Neural progenitor cell (in vitro differentiated cells): ENCODE measurements around the gene SP140L.
"Not testable (repeated sequence)": the region's sequence is repeated elsewhere in the genome, so short reads cannot be mapped to it uniquely, and the experiment has no call there.

Experiments used
- EZH2 ChIP-seq: fragments of 200-600 bp; sonication (generic); IDR thresholded peaks from 2 replicates; pipeline ENCODE4 v1.6.1; 2017; ENCODE audit warnings: antibody characterized with exemption, mild to moderate bottlenecking, moderate library complexity
- EZH2phosphoT487 ChIP-seq: fragments of 200-600 bp; sonication (generic); IDR thresholded peaks from 2 replicates; pipeline ENCODE4 v1.6.1; 2017; ENCODE audit warnings: antibody characterized with exemption
- TF ChIP-seq, protein P1 (sequence below): fragments of 200-600 bp; sonication (generic); IDR thresholded peaks from 2 replicates; pipeline ENCODE4 v1.5.1; 2017; ENCODE audit warnings: antibody characterized with exemption, mild to moderate bottlenecking

DNA sequence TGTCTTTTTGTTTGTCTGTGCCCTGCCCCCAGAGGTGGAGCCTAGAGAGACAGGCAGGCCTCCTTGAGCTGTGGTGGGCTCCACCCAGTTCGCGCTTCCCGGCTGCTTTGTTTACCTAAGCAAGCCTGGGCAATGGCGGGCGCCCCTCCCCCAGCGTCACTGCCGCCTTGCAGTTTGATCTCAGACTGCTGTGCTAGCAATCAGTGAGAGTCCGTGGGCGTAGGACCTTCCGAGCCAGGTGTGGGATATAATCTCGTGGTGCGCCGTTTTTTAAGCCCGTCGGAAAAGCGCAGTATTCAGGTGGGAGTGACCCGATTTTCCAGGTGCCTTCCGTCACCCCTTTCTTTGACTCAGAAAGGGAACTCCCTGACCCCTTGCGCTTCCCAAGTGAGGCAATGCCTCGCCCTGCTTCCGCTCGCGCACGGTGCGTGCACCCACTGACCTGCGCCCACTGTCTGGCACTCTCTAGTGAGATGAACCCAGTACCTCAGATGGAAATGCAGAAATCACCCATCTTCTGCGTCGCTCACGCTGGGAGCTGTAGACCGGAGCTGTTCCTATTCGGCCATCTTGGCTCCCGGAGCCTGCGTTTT is 15.0 kb downstream of the SP140L start:
- TF ChIP-seq, protein P1, sequence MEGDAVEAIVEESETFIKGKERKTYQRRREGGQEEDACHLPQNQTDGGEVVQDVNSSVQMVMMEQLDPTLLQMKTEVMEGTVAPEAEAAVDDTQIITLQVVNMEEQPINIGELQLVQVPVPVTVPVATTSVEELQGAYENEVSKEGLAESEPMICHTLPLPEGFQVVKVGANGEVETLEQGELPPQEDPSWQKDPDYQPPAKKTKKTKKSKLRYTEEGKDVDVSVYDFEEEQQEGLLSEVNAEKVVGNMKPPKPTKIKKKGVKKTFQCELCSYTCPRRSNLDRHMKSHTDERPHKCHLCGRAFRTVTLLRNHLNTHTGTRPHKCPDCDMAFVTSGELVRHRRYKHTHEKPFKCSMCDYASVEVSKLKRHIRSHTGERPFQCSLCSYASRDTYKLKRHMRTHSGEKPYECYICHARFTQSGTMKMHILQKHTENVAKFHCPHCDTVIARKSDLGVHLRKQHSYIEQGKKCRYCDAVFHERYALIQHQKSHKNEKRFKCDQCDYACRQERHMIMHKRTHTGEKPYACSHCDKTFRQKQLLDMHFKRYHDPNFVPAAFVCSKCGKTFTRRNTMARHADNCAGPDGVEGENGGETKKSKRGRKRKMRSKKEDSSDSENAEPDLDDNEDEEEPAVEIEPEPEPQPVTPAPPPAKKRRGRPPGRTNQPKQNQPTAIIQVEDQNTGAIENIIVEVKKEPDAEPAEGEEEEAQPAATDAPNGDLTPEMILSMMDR = not testable (repeated sequence)
- not testable (repeated sequence) for TF ChIP-seq EZH2, EZH2phosphoT487
